Stimulated activated CD8-positive, alpha-beta memory T cell treated with anti-CD3 and anti-CD28 coated beads, Interleukin-2, amount 100 ng/mL, for 48 hours (primary cell): ENCODE measurements around the gene NEUROD1.

ENCODE experiments used
- DNase-seq, 2 donors: peaks; one replicate each; pipeline ENCODE4 v3.0.0-alpha.2; 2020; ENCODE audit warnings: low read depth in 2 of 2

NEUROD1 gene

GRCh38 chr2:181680937-181681811, 857 bp upstream of the NEUROD1 start:
- no peak for DNase-seq

- DNase-seq, result no peak
These were observed 755 bp downstream of the NEUROD1 start for GRCh38 chr2:181679544-181679979.

- no peak for DNase-seq
These were observed 1.3 kb downstream of the NEUROD1 start for GRCh38 chr2:181678861-181679543.

- peak; percentile 32 to 43 for DNase-seq
These were observed 2.3 kb downstream of the NEUROD1 start for GRCh38 chr2:181677912-181678586.

GRCh38 chr2:181675254-181675653, 5.1 kb downstream of the NEUROD1 start:
- no peak for DNase-seq

GRCh38 chr2:181674461-181674860, 5.9 kb downstream of the NEUROD1 start:
- DNase-seq, result no peak

- no peak for DNase-seq
These were observed 7.1 kb downstream of the NEUROD1 start for GRCh38 chr2:181673173-181673572.

GRCh38 chr2:181672255-181673008, 7.9 kb downstream of the NEUROD1 start:
- no peak for DNase-seq

GRCh38 chr2:181670632-181671031, 9.7 kb downstream of the NEUROD1 start:
- no peak for DNase-seq

- DNase-seq, result no peak
These were observed 13.1 kb downstream of the NEUROD1 start for GRCh38 chr2:181667234-181667633.

- DNase-seq, result no peak
These were observed 18.0 kb downstream of the NEUROD1 start for GRCh38 chr2:181662287-181662686.

GRCh38 chr2:181660181-181660580, 20.1 kb downstream of the NEUROD1 start:
- no peak for DNase-seq

GRCh38 chr2:181658444-181658843, 21.9 kb downstream of the NEUROD1 start:
- no peak for DNase-seq

GRCh38 chr2:181657379-181657778, 22.9 kb downstream of the NEUROD1 start:
- no peak for DNase-seq

- no peak for DNase-seq
These were observed 23.6 kb downstream of the NEUROD1 start, which contains the start of gene CERKL for GRCh38 chr2:181656450-181657291. Gene CERKL (minus strand): TSS chr2:181657105. CDS start chr2:181657006, 99 bp downstream.

- no peak for DNase-seq
These were observed 24.8 kb downstream of the NEUROD1 start for GRCh38 chr2:181655519-181655918.

GRCh38 chr2:181649436-181649979, 30.8 kb downstream of the NEUROD1 start:
- no peak for DNase-seq

- no peak for DNase-seq
These were observed 31.7 kb downstream of the NEUROD1 start for GRCh38 chr2:181648478-181649155.

GRCh38 chr2:181646415-181646987, 33.8 kb downstream of the NEUROD1 start:
- no peak for DNase-seq
